ENCODE results near the gene IL4R. TPM values are rescaled to one million over a fixed set of nuclear protein-coding genes. Genes with fewer than 3 reads are reported as not detected.
"Not testable (repeated sequence)": the region's sequence is repeated elsewhere in the genome, so short reads cannot be mapped to it uniquely, and the experiment has no call there.

IL4R gene
- total RNA-seq, 1 experiment from 2014 or later: 29.6 TPM

DNA sequence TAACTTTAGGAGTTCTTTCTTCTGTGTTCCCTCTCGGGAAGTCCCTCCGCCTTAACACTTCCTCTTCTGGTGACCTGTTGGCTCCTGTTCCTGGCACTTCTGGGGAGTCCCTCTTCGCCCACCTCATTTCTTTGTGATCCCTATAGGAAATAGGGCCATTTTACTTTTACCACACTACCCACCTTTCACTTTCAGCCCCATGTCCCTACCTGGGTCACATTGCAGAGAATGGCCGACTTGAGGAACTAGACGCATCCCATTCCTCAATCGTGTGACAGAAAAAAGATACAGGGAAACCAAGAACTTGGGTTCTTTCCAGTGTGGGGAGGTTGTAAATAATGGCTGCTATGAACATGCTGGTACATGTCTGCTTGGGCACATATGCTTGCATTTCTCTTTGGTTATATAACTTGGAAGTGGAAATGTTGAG lies 94.8 kb downstream of the IL4R start:
- H3K36me3 ChIP-seq (ENCODE audit: control insufficient read depth in 1 of 2, insufficient read depth in 2 of 2, low read length in 2 of 2): no peaks in the 10 kb centered on the region
- H3K9me3 ChIP-seq (ENCODE audit: control insufficient read depth in 1 of 2, insufficient read depth in 1 of 2, low read depth in 1 of 2, low read length in 2 of 2): no peaks in the 10 kb centered on the region
- TF ChIP-seq ZFX (IDR thresholded peaks at IDR 0.05) (no peak), YY1 (IDR thresholded peaks at IDR 0.05; ENCODE audit: extremely low read depth, insufficient replicate concordance, low read depth, low read length) (no peak), ZNF274 (IDR thresholded peaks at IDR 0.05; ENCODE audit: low read depth, low read length) (no peak), POLR2A (IDR thresholded peaks at IDR 0.05; ENCODE audit: borderline replicate concordance, extremely low read depth, insufficient read depth, insufficient read length) (no peak), ELF1 (IDR thresholded peaks at IDR 0.05; ENCODE audit: borderline replicate concordance, low read depth) (no peak), POLR2AphosphoS5 (IDR thresholded peaks at IDR 0.05; ENCODE audit: low read depth, low read length) (no peak), SP1 (IDR thresholded peaks at IDR 0.05; ENCODE audit: low read depth) (no peak), JUND (IDR thresholded peaks at IDR 0.05) (no peak), TCF7L2 (IDR thresholded peaks at IDR 0.05; ENCODE audit: borderline replicate concordance, extremely low read depth, insufficient read depth, insufficient read length) (no peak), SRF (IDR thresholded peaks at IDR 0.05; ENCODE audit: low read depth) (no peak), RAD21 (IDR thresholded peaks at IDR 0.05; ENCODE audit: low read depth) (no peak), SIN3A (IDR thresholded peaks at IDR 0.05; ENCODE audit: low read depth) (no peak)
- TF ChIP-seq, protein P1, sequence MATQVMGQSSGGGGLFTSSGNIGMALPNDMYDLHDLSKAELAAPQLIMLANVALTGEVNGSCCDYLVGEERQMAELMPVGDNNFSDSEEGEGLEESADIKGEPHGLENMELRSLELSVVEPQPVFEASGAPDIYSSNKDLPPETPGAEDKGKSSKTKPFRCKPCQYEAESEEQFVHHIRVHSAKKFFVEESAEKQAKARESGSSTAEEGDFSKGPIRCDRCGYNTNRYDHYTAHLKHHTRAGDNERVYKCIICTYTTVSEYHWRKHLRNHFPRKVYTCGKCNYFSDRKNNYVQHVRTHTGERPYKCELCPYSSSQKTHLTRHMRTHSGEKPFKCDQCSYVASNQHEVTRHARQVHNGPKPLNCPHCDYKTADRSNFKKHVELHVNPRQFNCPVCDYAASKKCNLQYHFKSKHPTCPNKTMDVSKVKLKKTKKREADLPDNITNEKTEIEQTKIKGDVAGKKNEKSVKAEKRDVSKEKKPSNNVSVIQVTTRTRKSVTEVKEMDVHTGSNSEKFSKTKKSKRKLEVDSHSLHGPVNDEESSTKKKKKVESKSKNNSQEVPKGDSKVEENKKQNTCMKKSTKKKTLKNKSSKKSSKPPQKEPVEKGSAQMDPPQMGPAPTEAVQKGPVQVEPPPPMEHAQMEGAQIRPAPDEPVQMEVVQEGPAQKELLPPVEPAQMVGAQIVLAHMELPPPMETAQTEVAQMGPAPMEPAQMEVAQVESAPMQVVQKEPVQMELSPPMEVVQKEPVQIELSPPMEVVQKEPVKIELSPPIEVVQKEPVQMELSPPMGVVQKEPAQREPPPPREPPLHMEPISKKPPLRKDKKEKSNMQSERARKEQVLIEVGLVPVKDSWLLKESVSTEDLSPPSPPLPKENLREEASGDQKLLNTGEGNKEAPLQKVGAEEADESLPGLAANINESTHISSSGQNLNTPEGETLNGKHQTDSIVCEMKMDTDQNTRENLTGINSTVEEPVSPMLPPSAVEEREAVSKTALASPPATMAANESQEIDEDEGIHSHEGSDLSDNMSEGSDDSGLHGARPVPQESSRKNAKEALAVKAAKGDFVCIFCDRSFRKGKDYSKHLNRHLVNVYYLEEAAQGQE (IDR thresholded peaks at IDR 0.05; ENCODE audit: low read depth): no peak
- TF ChIP-seq, protein P2, sequence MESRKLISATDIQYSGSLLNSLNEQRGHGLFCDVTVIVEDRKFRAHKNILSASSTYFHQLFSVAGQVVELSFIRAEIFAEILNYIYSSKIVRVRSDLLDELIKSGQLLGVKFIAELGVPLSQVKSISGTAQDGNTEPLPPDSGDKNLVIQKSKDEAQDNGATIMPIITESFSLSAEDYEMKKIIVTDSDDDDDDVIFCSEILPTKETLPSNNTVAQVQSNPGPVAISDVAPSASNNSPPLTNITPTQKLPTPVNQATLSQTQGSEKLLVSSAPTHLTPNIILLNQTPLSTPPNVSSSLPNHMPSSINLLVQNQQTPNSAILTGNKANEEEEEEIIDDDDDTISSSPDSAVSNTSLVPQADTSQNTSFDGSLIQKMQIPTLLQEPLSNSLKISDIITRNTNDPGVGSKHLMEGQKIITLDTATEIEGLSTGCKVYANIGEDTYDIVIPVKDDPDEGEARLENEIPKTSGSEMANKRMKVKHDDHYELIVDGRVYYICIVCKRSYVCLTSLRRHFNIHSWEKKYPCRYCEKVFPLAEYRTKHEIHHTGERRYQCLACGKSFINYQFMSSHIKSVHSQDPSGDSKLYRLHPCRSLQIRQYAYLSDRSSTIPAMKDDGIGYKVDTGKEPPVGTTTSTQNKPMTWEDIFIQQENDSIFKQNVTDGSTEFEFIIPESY (IDR thresholded peaks at IDR 0.05; ENCODE audit: extremely low read depth, insufficient replicate concordance, low read length): no peak
- TF ChIP-seq, protein P3, sequence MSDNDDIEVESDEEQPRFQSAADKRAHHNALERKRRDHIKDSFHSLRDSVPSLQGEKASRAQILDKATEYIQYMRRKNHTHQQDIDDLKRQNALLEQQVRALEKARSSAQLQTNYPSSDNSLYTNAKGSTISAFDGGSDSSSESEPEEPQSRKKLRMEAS (IDR thresholded peaks at IDR 0.05): no peak
- H3K9me2 ChIP-seq (ENCODE audit: insufficient read depth): no peaks in the 10 kb centered on the region
- H3K9ac ChIP-seq (ENCODE audit: low read length): no peak overlapping the region
- H3K27ac ChIP-seq (ENCODE audit: low read depth, low read length): no peak overlapping the region
- intact Hi-C loops (cut with micrococcal nuclease): no loop called here
- H3K27me3 ChIP-seq (ENCODE audit: insufficient read depth, low read length): no peaks in the 10 kb centered on the region
- POLR2A ChIA-PET: no interaction called here
- no peak for ATAC-seq
- no TSS peak for BruUV-seq (replicated peaks)
- H3K4me2 ChIP-seq (ENCODE audit: low read length): no peak overlapping the region
- peak overlapping the region; percentile 59 for H2AFZ ChIP-seq (ENCODE audit: low read depth, low read length, poor library complexity, severe bottlenecking)
- H3K79me2 ChIP-seq (ENCODE audit: insufficient read depth, low read length): no peaks in the 10 kb centered on the region
- CTCF ChIA-PET: no interaction called here
- RAD21 ChIA-PET (ENCODE audit: low non-redundant PET in 1 of 2, low total read pairs in 2 of 2, uncharacterized antibody in 2 of 2, unreplicated experiment in 2 of 2): no interaction called here
- H4K20me1 ChIP-seq (ENCODE audit: insufficient read depth): no peaks in the 10 kb centered on the region
- DNase-seq (ENCODE audit: low read depth, low spot score): no peak
- H3K4me1 ChIP-seq (ENCODE audit: control insufficient read depth in 1 of 2, insufficient read depth in 2 of 2, low read length in 2 of 2): peaks cover 6 to 10% of the 10 kb centered on the region in 2 experiments; a peak in 3 of 4 replicates
- H3K4me3 ChIP-seq (replicated peaks in 1 of 2; ENCODE audit: low read depth in 1 of 2, low read length in 2 of 2): no peak overlapping the region

DNA sequence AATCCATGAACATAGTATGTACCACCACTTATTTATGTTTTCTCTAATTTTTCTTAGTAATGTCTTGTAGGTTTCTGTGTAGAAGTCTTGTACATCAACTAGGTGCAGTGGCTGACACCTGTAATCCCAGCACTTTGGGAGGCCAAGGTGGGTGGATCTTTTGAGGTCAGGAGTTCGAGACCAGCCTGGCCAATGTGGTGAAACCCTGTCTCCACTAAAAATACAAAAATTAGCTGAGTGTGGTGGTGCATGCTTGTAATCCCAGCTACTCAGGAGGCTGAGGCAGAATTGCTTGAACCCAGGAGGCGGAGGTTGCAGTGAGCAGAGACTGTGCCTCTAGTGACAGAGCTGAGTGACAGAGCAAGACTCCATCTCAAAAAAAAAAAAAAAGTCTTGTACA lies 96.2 kb downstream of the IL4R start:
- ATAC-seq; H3K4me1 ChIP-seq (ENCODE audit: control insufficient read depth in 1 of 2, insufficient read depth in 2 of 2, low read length in 2 of 2); DNase-seq (ENCODE audit: low read depth, low spot score); H3K27me3 ChIP-seq (ENCODE audit: insufficient read depth, low read length); intact Hi-C loops (cut with micrococcal nuclease); H3K36me3 ChIP-seq (ENCODE audit: control insufficient read depth in 1 of 2, insufficient read depth in 2 of 2, low read length in 2 of 2); POLR2A ChIA-PET; H3K9ac ChIP-seq (ENCODE audit: low read length); H3K27ac ChIP-seq (ENCODE audit: low read depth, low read length); H3K4me2 ChIP-seq (ENCODE audit: low read length); RAD21 ChIA-PET (ENCODE audit: low non-redundant PET in 1 of 2, low total read pairs in 2 of 2, uncharacterized antibody in 2 of 2, unreplicated experiment in 2 of 2); H2AFZ ChIP-seq (ENCODE audit: low read depth, low read length, poor library complexity, severe bottlenecking); H4K20me1 ChIP-seq (ENCODE audit: insufficient read depth); H3K4me3 ChIP-seq (replicated peaks in 1 of 2; ENCODE audit: low read depth in 1 of 2, low read length in 2 of 2); CTCF ChIA-PET; H3K9me2 ChIP-seq (ENCODE audit: insufficient read depth); BruUV-seq (replicated peaks); H3K79me2 ChIP-seq (ENCODE audit: insufficient read depth, low read length); H3K9me3 ChIP-seq (ENCODE audit: control insufficient read depth in 1 of 2, insufficient read depth in 1 of 2, low read depth in 1 of 2, low read length in 2 of 2): not testable (repeated sequence)
